H1 (cell line): ENCODE measurements around the gene OR2Z1. TPM values are rescaled to one million over a fixed set of nuclear protein-coding genes. Genes with fewer than 3 reads are reported as not detected.

Experiments
- CTCF ChIA-PET: fragments of 300-600 bp; sonication (Branson Sonifier 250); formaldehyde crosslinking; loops from one replicate; lab custom pipeline; 2021; ENCODE audit not compliant: partially characterized antibody; lab: Charles Lee
- POLR2A ChIA-PET: fragments of 300-600 bp; sonication (Branson Sonifier 250); formaldehyde crosslinking; loops from one replicate; lab custom pipeline; 2021; ENCODE audit warnings: inconsistent platforms; ENCODE audit not compliant: partially characterized antibody; lab: Charles Lee
- DNase-seq, 2 experiments: peaks; one replicate each; pipeline versions ENCODE4 v3.0.0 to v3.0.0-alpha.2; 2010 to 2022; ENCODE audit warnings: low spot score in 2 of 2, low read depth in 1 of 2, mixed read lengths in 1 of 2
- FAIRE-seq: peaks from 2 replicates; lab custom pipeline; 2011; peaks lifted over from hg19 to GRCh38; lab: Jason Lieb, UNC
- H2AFZ ChIP-seq: 2 replicates; pipeline ENCODE4 v1.8.1; 2012; ENCODE audit warnings: low read length, inconsistent platforms
- H2AK5ac ChIP-seq: 2 replicates; pipeline ENCODE4 v1.6.1; 2013; ENCODE audit warnings: low read depth, low read length
- H2BK120ac ChIP-seq: replicated peaks from 2 replicates; pipeline ENCODE3; 2013; ENCODE audit warnings: low read depth, low read length, inconsistent platforms
- H2BK12ac ChIP-seq: 2 replicates; pipeline ENCODE4 v1.6.1; 2013; ENCODE audit warnings: low read depth, low read length
- H2BK15ac ChIP-seq: 2 replicates; pipeline ENCODE4 v1.6.1; 2013; ENCODE audit warnings: low read length
- H2BK20ac ChIP-seq: 2 replicates; pipeline ENCODE4 v1.6.1; 2013; ENCODE audit warnings: low read length
- H2BK5ac ChIP-seq: 2 replicates; pipeline ENCODE4 v1.6.1; 2013; ENCODE audit warnings: low read depth, low read length
- H3K14ac ChIP-seq: 2 replicates; pipeline ENCODE4 v1.6.1; 2013; ENCODE audit warnings: inconsistent platforms; ENCODE audit not compliant: insufficient read length
- H3K18ac ChIP-seq: 2 replicates; pipeline ENCODE4 v1.6.1; 2013; ENCODE audit warnings: low read length; ENCODE audit errors: extremely low read depth
- H3K23ac ChIP-seq: 2 replicates; pipeline ENCODE4 v1.6.1; 2013; ENCODE audit warnings: inconsistent platforms; ENCODE audit not compliant: insufficient read length
- H3K23me2 ChIP-seq: 2 replicates; pipeline ENCODE4 v1.6.1; 2013; ENCODE audit warnings: low read depth, low read length
- H3K27ac ChIP-seq: 2 replicates; pipeline ENCODE4 v1.6.1; 2011; ENCODE audit warnings: low read depth, low read length, inconsistent platforms
- H3K27me3 ChIP-seq, 4 experiments: replicated peaks in 1 of 4; 1 replicate in 1 of 4; 2 replicates in 3 of 4; pipeline versions ENCODE4 v1.6.1 to v1.8.1; 2011 to 2013; ENCODE audit warnings: low read length in 3 of 4, mild to moderate bottlenecking in 3 of 4, inconsistent platforms in 2 of 4, mixed read lengths in 2 of 4, moderate library complexity in 1 of 4; ENCODE audit not compliant: control insufficient read depth in 3 of 4, insufficient read depth in 3 of 4; ENCODE audit errors: extremely low read depth in 1 of 4
- H3K36me3 ChIP-seq, 4 experiments: 2 replicates each; pipeline versions ENCODE4 v1.6.1 to v1.8.1; 2011 to 2013; ENCODE audit warnings: mild to moderate bottlenecking in 4 of 4, low read length in 3 of 4, moderate library complexity in 2 of 4, control low read depth in 1 of 4, inconsistent platforms in 1 of 4; ENCODE audit not compliant: insufficient read depth in 4 of 4, control insufficient read depth in 2 of 4
- H3K4ac ChIP-seq: replicated peaks from 2 replicates; pipeline ENCODE3; 2013; ENCODE audit warnings: low read length, low read depth, mixed read lengths, inconsistent platforms; ENCODE audit not compliant: insufficient read length
- H3K4me1 ChIP-seq, 4 experiments: replicated peaks in 1 of 4; 1 replicate in 1 of 4; 2 replicates in 3 of 4; pipeline versions ENCODE4 v1.6.1 to v1.8.1; 2011 to 2013; ENCODE audit warnings: low read length in 3 of 4, inconsistent platforms in 2 of 4, mixed read lengths in 1 of 4; ENCODE audit not compliant: insufficient read depth in 4 of 4, control insufficient read depth in 3 of 4
- H3K4me2 ChIP-seq, 2 experiments: 2 replicates each; pipeline versions ENCODE4 v1.6.1 to v1.8.1; 2011 to 2013; ENCODE audit warnings: low read depth in 2 of 2, low read length in 2 of 2, control low read depth in 1 of 2, inconsistent platforms in 1 of 2, mild to moderate bottlenecking in 1 of 2; ENCODE audit not compliant: insufficient read depth in 1 of 2
- H3K4me3 ChIP-seq, 4 experiments: fragments of 200-600, 300-600 bp in 1 of 4; sonication (generic), shearing (Covaris generic), sonication (Bioruptor Twin) in 1 of 4; 2 replicates each; pipeline versions ENCODE4 v1.5.1 to v1.8.1; 2011 to 2016; ENCODE audit warnings: low read length in 4 of 4, low read depth in 3 of 4, control low read depth in 2 of 4, inconsistent platforms in 2 of 4, mild to moderate bottlenecking in 2 of 4, mixed read lengths in 1 of 4, moderate library complexity in 1 of 4; ENCODE audit not compliant: insufficient read depth in 2 of 4; ENCODE audit errors: extremely low read depth in 1 of 4
- H3K56ac ChIP-seq: replicated peaks from 2 replicates; pipeline ENCODE3; 2013; ENCODE audit warnings: low read depth, mild to moderate bottlenecking, mixed read lengths, low read length, inconsistent platforms; ENCODE audit not compliant: insufficient read length
- H3K79me1 ChIP-seq: 2 replicates; pipeline ENCODE4 v1.6.1; 2013; ENCODE audit warnings: low read depth, low read length, control low read depth
- H3K79me2 ChIP-seq, 2 experiments: 2 replicates each; pipeline versions ENCODE4 v1.6.1 to v1.8.1; 2012 to 2013; ENCODE audit warnings: low read length in 2 of 2, mild to moderate bottlenecking in 2 of 2, inconsistent platforms in 1 of 2; ENCODE audit not compliant: insufficient read depth in 2 of 2, control insufficient read depth in 1 of 2
- H3K9ac ChIP-seq, 4 experiments: replicated peaks in 1 of 4; 1 replicate in 1 of 4; 2 replicates in 3 of 4; pipeline versions ENCODE4 v1.6.1 to v1.8.1; 2011 to 2013; ENCODE audit warnings: low read depth in 3 of 4, low read length in 3 of 4, control low read depth in 2 of 4, mild to moderate bottlenecking in 2 of 4, moderate library complexity in 2 of 4, inconsistent platforms in 1 of 4; ENCODE audit errors: extremely low read depth in 1 of 4
- H3K9me3 ChIP-seq, 2 experiments: 2 replicates each; pipeline versions ENCODE4 v1.6.1 to v1.8.1; 2012 to 2013; ENCODE audit warnings: mild to moderate bottlenecking in 2 of 2, moderate library complexity in 2 of 2, control low read depth in 1 of 2, inconsistent platforms in 1 of 2, low read depth in 1 of 2, low read length in 1 of 2, mixed read lengths in 1 of 2; ENCODE audit not compliant: insufficient read depth in 2 of 2
- H4K20me1 ChIP-seq, 2 experiments: replicated peaks in 1 of 2; 2 replicates each; pipeline versions ENCODE3 to v1.8.1; 2011 to 2013; ENCODE audit warnings: inconsistent platforms in 2 of 2, low read length in 2 of 2, mild to moderate bottlenecking in 1 of 2; ENCODE audit not compliant: insufficient read depth in 2 of 2, control insufficient read depth in 1 of 2
- H4K5ac ChIP-seq: 2 replicates; pipeline ENCODE4 v1.6.1; 2013; ENCODE audit warnings: low read length, low read depth, mixed read lengths, inconsistent platforms; ENCODE audit not compliant: insufficient read length
- H4K8ac ChIP-seq: 2 replicates; pipeline ENCODE4 v1.8.0; 2013; ENCODE audit warnings: mild to moderate bottlenecking, moderate library complexity, low read length, inconsistent platforms; ENCODE audit not compliant: insufficient read depth; ENCODE audit errors: extremely low read depth
- H4K91ac ChIP-seq: replicated peaks from 2 replicates; pipeline ENCODE3; 2013; ENCODE audit warnings: low read length, mixed read lengths, inconsistent platforms; ENCODE audit not compliant: insufficient read length
- WGBS, 2 experiments: shearing (Covaris generic) in 1 of 2; methylation state at CpG; one replicate each; pipeline versions ENCODE4 v1.1.6 to v1.1.7; 2013 to 2015; ENCODE audit warnings: low lambda C conversion rate in 2 of 2, mixed read lengths in 2 of 2, inconsistent platforms in 1 of 2, low coverage in 1 of 2, missing lambda C conversion rate in 1 of 2; ENCODE audit not compliant: insufficient replicate concordance in 2 of 2, insufficient coverage in 1 of 2, insufficient read length in 1 of 2; ENCODE audit errors: extremely low coverage in 1 of 2, missing lambda C conversion rate in 1 of 2; 5-methylcytosine and 5-hydroxymethylcytosine counted together
- polyA plus RNA-seq, 7 experiments: library from polyadenylated mRNA; depleted of rRNA in 3 of 7; stranded (reverse) in 5 of 7; unstranded in 2 of 7; fragments of >200 nt in 5 of 7; fragments of 200-250 nt in 2 of 7; gene quantifications; 1 replicate in 5 of 7; 2 replicates in 1 of 7; 4 replicates in 1 of 7; pipeline versions ENCODE4 v1.2.1 to v1.2.3, GENCODE V29; 2011 to 2013; ENCODE audit warnings: missing spikeins in 2 of 7, mixed read lengths in 2 of 7
- total RNA-seq: library from RNA; stranded (reverse); fragmentation: NEBNext Ultra II Directional; extraction: Animal tissue kit (Norgen Biotek cat#: 25700); gene quantifications from 2 replicates; pipeline ENCODE4 v1.2.1, GENCODE V29; 2021

OR2Z1 gene
- total and polyA plus RNA-seq, 2 of the 8 experiments (the other 6 are each of a cell fraction or from before 2014, with no cell fraction given) = not detected

- WGBS, 2 experiments = 50% methylated on average over 1 of the region's 1 CpG; no CpG with 5 or more reads in 1 of the 2 experiments
- Histone ChIP-seq H3K4me2 (no peak overlapping the region), H3K4me3 (no peak overlapping the region), H2AK5ac (no peak overlapping the region), H3K27ac (no peak overlapping the region), H3K23me2 (peaks cover 6% of the 10 kb centered on the region; the same call in 1 of the 2 replicates), H3K9ac (no peak overlapping the region), H3K79me1 (no peaks in the 10 kb centered on the region), H3K79me2 (no peaks in the 10 kb centered on the region), H2BK20ac (no peak overlapping the region), H3K4me1 (no peaks in the 10 kb centered on the region), H3K27me3 (no peaks in the 10 kb centered on the region), H3K23ac (no peak overlapping the region), H3K9me3 (peaks cover 16 to 30% of the 10 kb centered on the region in 2 experiments; a peak in 3 of 4 replicates), H3K18ac (no peak overlapping the region), H2BK15ac (no peak overlapping the region), H4K5ac (no peak overlapping the region), H3K14ac (no peak overlapping the region), H4K20me1 (no peaks in the 10 kb centered on the region), H2BK120ac (no peak overlapping the region), H4K91ac (no peak overlapping the region), H2BK5ac (no peak overlapping the region), H2AFZ (no peak overlapping the region), H4K8ac (no peak overlapping the region), H3K36me3 (no peaks in the 10 kb centered on the region), H3K56ac (no peak overlapping the region), H2BK12ac (no peak overlapping the region), H3K4ac (no peak overlapping the region)
- no peak for DNase-seq
- no peak for FAIRE-seq
- CTCF ChIA-PET = no interaction called here
- POLR2A ChIA-PET = no interaction called here
Observed at GRCh38 chr19:8682931-8683330, 38.5 kb upstream of the OR2Z1 start.
